ENCODE data around the gene ZDHHC1.

ZDHHC1 gene

DNA sequence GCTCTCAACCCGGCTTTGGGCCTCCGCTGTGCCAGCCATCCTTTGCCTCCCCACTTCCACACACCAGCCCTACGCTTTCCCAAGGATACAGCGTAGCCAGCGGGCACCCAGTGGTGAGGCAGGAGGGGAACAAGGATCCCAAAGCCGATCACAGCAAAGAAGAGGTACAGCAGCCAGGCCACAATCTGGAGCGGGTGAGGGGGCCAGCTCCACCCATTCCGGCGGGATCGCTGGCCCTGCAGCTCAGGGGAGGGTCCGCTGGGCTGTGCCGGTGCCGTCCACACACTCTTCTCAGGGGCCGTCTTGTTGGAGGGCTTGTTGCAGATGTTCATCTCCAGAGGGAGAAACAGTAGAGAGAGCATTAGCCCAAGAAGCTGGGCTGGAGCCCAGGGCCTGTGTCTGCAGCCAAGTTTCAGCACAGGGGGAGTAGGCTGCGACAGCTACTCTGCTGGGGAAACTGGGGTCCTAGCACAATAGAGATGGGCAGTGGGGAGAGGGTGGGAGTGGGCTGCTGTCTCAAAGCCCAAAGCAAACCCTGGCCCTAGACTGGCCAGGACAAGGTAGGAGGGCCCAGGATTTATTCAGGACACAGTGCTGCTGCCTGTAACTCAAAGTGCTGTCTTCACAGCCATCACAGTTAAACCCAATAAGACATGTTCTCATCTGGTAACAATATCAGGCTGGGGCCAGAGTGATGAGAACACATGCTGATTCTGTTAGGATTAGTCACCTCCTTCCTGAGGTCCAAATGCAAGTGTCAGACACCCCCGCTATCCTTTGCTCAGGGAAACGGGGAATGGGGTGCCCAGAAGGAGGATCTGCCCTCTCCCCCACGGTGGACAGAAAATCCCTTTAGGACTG lies 9.9 kb downstream of the ZDHHC1 start:
- DNase-seq, result no peak

DNA sequence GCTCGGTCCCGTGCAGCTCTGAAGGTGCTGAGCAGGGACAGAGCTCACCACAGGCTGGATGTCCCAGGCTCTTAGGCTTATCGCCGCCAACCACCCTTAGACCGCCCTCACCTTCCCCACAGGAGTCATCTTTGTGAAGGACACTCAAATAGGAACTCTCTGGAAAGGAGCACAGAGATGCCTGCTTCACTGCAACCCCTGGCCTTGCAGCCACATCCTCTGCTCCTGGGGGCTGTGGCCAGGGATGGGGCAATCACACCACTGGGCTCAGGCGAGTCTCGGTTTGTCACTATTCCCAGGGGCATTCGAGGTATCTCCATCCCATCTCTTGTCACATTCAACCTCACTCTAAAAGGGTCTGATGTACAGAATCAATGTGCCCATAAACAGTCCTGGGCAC lies 10.9 kb downstream of the ZDHHC1 start:
- no peak for DNase-seq

- no peak for DNase-seq
Measured at GRCh38 chr16:67404740-67405226, 11.5 kb downstream of the ZDHHC1 start.

- DNase-seq, result no peak
Measured at GRCh38 chr16:67403976-67404555, 12.2 kb downstream of the ZDHHC1 start.

DNA sequence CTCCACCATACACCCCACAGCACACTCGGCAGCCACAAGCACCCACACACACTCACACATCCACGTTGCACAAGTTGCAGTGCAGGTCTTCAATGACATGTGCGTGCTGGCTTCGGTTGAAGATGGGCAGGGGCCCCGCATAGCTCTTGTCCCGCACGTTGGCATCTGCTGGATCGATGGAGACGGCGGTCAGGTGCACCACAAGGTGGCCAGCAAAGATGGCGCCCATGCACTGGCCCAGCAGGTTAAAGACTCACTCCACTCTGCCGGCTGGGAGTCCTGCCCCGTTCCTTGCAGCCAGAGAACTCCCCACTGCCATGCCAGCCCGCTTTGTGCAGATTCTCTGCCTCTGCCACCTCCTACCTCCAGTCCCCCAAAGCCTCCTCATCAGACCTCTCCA lies 15.4 kb downstream of the ZDHHC1 start:
- DNase-seq, result no peak

DNA sequence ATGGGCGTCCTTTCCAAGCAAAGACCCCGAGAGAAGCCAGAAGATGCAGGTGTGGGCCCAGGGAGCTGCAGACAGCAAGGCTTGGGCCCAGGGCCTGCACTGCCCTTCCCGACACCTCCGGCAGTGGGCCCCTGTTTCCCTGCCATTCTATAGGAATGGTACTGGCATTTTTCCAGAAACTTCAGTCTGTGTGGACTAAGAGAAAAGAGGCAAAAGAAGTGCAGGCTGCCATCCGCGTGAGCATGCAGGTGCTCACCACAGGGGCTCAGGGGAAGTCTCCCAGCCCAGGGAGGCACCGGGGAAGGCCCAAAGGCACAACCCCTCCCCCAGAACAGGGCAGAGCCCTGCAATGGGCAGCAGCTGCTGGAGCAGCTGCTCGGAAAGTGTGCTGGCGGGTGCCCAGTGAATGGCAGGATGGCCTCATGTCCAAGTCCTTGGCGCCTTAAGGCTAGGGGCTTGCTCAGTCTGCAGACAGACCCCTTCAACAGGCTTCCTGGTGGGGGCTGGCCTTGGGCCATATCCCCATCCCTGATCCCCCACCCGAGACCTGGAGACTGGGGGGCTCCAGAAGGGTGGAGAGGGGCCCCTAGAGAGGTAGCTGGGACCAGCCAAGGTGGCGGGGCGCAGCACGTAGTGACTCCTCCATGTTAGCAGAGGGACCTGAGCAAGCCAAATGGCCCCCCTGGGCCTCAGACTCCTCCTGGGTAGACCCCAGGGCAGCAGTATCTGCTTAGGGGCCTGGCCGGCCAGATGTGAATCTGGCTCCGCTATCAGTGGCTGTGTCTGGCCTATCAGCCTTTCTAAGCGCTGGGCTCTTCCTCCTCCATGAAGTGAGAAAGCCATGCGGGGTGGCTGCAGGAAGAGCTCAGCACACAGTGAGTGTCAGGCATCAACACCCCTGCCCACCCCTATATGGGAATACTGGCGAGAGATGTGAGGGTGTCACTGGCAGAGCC lies 16.2 kb downstream of the ZDHHC1 start:
- DNase-seq, result peak; percentile 65

- peak; percentile 69 for DNase-seq
Measured at GRCh38 chr16:67399218-67399733, 17.0 kb downstream of the ZDHHC1 start.

DNA sequence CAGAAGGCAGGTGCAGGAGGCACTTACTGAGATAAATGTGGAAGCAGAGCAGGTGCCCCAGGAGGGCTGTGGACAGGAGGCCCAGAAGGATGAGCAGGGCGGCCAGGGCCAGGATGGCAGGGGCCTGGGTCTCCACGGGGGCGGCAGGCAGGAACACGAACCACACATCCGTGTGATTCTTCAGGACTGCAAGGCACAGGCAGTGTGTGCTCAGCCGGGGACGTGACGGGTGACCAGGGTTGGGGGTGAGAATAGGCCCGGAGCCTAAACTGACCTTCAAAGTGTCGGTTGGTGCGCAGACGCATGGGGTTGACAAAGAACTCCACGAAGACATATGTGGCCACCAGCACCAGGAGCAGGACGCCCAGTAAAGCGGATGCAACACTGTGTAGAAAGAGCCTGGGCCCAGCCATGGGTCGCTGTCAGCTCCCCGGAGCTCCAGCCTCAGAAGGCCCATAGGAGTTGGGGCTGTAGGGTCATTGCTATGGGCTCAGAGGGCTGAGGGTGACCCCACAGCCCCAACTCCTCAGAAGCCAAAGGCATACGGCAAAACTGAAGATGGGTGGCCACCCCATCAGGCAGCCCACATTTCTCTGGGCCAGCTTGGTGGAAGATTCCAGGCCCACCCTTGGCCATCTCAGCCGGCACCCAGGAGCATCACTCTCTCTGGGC lies 17.6 kb downstream of the ZDHHC1 start:
- DNase-seq, result no peak

DNA sequence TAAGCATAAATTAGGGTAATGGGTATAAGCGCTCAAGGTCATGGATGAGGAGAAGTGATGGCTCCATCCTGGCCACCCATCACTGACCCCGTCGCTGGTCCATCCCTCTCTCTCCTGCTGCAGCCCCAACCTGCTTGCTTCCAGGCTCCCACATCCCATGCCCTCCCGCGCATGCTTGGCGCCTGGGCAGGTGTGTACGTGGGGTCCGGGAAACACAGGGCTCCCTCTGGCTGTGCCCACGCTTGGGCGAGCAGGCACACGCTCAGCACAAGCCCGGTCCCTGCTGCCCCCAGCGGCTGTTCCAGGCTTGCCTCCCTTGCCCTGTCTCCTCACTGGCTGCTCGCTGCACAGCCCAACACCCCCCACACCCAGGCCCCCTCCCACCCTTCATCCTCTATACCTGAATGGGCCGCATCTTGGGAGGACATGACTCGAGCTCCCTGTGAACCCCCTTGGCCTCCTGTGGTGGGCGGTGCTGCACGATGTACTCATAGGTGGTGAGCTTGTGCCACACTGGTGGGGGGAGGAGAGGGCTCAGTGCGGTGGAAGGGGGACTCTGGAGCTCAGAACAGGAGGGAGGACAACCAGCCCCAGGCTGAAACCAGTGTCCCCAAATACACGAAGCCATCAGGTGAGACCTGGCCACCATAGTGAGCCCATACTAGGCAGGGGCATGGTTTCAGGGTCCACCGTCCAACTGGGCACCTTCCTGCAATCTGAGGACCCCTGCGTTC lies 18.3 kb downstream of the ZDHHC1 start:
- peak; percentile 54 for DNase-seq

- no peak for DNase-seq
Measured at GRCh38 chr16:67397036-67397801, 19.1 kb downstream of the ZDHHC1 start.

DNA sequence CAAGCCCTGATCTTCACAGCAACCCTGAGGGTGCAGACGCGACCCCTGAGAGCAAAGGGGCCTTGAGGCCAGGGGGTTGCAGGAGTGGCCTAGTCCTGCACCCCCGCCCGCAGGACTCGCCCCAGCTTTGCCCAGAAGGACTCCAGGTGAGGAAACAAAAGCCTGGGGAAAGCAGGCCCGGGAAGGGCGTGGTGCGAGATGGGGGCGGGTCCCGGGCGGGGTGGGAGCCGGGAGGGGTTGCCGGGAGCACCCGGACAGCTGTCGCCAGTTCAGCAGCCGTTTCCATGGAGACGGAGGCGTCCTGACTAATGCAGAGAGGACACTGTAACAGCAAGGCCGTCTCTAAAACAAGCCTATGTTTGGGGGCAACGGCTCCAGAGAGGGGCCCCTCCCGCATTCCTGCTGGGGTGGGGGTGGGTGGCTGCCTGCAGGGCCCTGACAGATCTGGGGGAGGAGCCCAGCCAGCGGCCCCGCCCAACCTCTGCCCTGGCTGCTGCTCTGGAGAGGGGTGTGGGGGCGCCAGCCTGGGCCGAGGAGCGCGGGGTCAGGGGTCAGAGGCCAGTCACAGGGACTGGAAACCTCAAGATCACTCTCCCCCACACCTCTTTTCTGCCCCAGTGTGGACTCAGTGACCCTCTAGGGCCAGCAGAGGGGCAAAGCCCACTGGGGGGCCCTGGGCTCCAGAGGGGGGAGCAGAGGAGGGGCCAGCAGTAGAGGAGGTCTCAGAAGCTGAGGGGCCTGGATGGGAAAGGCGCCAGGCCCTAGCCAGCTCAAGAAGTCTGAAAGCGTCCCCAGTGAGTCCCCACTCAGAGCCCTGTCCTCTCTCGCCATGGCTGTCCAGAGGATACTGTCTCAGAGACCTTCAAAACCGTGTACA lies 19.9 kb downstream of the ZDHHC1 start:
- peak; percentile 92 for DNase-seq

DNA sequence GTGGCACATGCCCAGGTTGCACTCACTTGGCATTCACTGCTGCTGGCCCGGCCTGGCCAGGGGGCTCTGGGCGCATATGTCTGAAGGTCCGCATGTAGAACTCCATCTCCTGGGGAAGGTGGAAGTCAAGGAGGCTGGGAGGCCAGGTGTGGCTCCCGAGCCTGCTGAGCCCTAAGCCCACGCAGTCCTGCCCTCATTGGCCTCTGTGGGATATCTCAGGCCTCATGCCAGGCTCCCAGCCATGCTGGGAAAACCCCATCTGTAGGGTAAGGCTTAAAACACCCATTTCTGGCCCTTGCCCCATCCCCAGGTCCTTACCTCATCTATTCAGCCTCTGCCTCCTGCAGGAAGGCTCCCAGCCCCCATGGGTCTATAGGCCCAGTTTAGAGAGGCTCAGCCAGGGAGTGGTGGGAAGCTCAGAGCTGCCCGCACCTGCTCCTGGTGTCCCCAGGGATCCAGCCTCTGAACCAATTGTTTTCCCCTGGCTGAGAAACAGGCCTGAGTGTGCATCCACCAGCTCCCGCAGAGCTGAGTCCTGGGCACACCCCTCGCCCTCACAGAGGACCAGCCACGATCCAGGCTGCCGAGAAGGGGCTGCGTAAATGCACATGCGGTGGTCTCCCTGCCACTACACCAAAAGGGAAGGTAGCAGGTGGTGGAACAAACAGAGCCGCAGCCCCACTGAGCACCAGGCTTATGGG lies 20.7 kb downstream of the ZDHHC1 start:
- no peak for DNase-seq

- DNase-seq, result no peak
Measured at GRCh38 chr16:67395105-67395457, 21.2 kb downstream of the ZDHHC1 start.

GRCh38 chr16:67394155-67395104 lies 21.8 kb downstream of the ZDHHC1 start:
- DNase-seq, result no peak

DNA sequence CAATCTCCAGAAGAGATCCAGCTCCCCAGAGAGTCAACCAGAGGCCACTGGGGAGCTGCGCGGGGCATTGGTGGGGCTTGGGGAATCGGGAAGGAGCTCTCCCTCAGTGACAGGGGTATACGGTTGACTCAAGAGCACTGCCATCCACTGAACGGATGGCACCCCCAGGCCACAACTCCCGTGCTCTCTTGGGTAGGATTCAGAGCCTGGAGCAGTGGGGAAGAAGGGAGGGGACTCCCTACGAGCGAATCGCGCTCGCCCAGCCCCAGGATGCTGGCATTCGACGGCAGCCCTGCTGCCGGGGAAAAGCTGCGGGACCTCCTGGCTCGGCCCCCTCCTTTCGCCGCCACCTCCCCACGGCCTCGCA lies 22.5 kb downstream of the ZDHHC1 start:
- no peak for DNase-seq

- peak; percentile 65 for DNase-seq
Measured at GRCh38 chr16:67393111-67393787, 23.0 kb downstream of the ZDHHC1 start, which contains the start of gene TPPP3. Gene TPPP3, minus strand, starts transcription at chr16:67393498. Its CDS starts 2,387 bp downstream, at chr16:67391111.

GRCh38 chr16:67392301-67393059 lies 23.8 kb downstream of the ZDHHC1 start:
- DNase-seq, result no peak
